OCI-LY3 (cell line): ENCODE measurements around the gene C12orf43.

ENCODE experiments used
- EZH2phosphoT487 ChIP-seq: fragments of 200-600 bp; shearing (Covaris generic); IDR thresholded peaks from 2 replicates; pipeline ENCODE4 v1.6.1; 2018; ENCODE audit warnings: antibody characterized with exemption, mixed run types, low read depth
- TF ChIP-seq, protein P1 (sequence below): fragments of 200-600, 300-600 bp; sonication (generic); IDR thresholded peaks from 2 replicates; pipeline ENCODE4 v1.5.1; 2014; ENCODE audit warnings: antibody characterized with exemption, low read length, low read depth

DNA sequence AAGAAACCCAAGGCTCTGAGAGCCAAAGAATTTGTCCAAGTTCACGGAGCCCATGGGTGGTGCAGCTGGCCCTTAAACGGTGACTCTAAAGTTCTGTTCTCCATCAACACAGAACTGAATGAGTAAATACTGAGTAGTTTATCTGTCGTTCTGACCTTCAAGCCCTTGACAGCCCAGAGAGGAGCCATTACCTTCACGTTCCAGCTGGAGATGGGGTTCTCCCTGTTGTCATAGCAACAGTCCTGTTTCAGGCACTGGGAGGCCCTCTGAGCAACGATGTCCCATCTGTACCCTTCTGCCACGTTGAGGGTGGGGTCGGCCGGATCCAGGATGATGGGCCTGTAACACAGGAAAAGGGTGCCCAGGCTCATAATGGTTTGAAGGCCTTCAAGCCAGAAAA, 7.5 kb upstream of the C12orf43 start:
- TF ChIP-seq EZH2phosphoT487: no peak
- TF ChIP-seq, protein P1, sequence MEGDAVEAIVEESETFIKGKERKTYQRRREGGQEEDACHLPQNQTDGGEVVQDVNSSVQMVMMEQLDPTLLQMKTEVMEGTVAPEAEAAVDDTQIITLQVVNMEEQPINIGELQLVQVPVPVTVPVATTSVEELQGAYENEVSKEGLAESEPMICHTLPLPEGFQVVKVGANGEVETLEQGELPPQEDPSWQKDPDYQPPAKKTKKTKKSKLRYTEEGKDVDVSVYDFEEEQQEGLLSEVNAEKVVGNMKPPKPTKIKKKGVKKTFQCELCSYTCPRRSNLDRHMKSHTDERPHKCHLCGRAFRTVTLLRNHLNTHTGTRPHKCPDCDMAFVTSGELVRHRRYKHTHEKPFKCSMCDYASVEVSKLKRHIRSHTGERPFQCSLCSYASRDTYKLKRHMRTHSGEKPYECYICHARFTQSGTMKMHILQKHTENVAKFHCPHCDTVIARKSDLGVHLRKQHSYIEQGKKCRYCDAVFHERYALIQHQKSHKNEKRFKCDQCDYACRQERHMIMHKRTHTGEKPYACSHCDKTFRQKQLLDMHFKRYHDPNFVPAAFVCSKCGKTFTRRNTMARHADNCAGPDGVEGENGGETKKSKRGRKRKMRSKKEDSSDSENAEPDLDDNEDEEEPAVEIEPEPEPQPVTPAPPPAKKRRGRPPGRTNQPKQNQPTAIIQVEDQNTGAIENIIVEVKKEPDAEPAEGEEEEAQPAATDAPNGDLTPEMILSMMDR: no peak
